Prostate gland (tissue), 2 donors: ENCODE data around the gene TSC22D2. TPM values are rescaled to one million over a fixed set of nuclear protein-coding genes. Genes with fewer than 3 reads are reported as not detected.
A peak's percentile ranks its signal among the peaks of the same experiment; 100 is the strongest.

Experiments
- DNase-seq: peaks from one replicate; pipeline ENCODE4 v3.0.0-alpha.2; 2019; ENCODE audit warnings: low spot score
- H3K27ac ChIP-seq, 2 donors: fragments of 200-600 bp; sonication (generic); 2 replicates each; pipeline ENCODE4 v1.5.1; 2017 to 2019
- H3K27me3 ChIP-seq: fragments of 200-600 bp; sonication (generic); replicated peaks from 2 replicates; pipeline ENCODE4 v1.5.1; 2019; ENCODE audit not compliant: insufficient read depth
- H3K36me3 ChIP-seq, 2 donors: fragments of 200-600 bp; sonication (generic); 1 replicate in 1 of 2; 2 replicates in 1 of 2; pipeline versions ENCODE4 v1.5.1 to v1.8.1; 2017 to 2019
- H3K4me1 ChIP-seq: fragments of 200-600 bp; sonication (generic); replicated peaks from 2 replicates; pipeline ENCODE4 v1.5.1; 2019
- H3K4me3 ChIP-seq, 2 donors: fragments of 200-600 bp; sonication (generic); 2 replicates each; pipeline ENCODE4 v1.5.1; 2017 to 2019
- H3K9me3 ChIP-seq: fragments of 200-600 bp; sonication (generic); 2 replicates; pipeline ENCODE4 v1.5.1; 2017
- CTCF ChIP-seq, 4 experiments: fragments of 200-600 bp in 2 of 4; fragments of 450-650 bp in 2 of 4; sonication (generic) in 2 of 4; IDR thresholded peaks; 1 replicate in 3 of 4; 2 replicates in 1 of 4; pipeline ENCODE4 v1.5.1; 2016 to 2019; ENCODE audit warnings: antibody characterized with exemption in 4 of 4, mild to moderate bottlenecking in 2 of 4, moderate library complexity in 2 of 4
- POLR2A ChIP-seq: fragments of 450-650 bp; IDR thresholded peaks from one replicate; pipeline ENCODE4 v1.6.1; 2016; ENCODE audit warnings: antibody characterized with exemption, mild to moderate bottlenecking
- POLR2AphosphoS5 ChIP-seq: sonication (generic); formaldehyde crosslinking; IDR thresholded peaks from one replicate; pipeline ENCODE4 v1.6.1; 2017; ENCODE audit warnings: antibody characterized with exemption
- WGBS: methylation state at CpG from one replicate; pipeline ENCODE4 v1.1.5; 2018; 5-methylcytosine and 5-hydroxymethylcytosine counted together
- intact Hi-C: fragments of 100-400 bp; cut with DNase I; formaldehyde crosslinking; loops from one replicate; pipeline ENCODE4 v1.14.2; 2022
- total RNA-seq, 2 donors: library from RNA; depleted of rRNA; stranded (reverse); fragments of >200 nt; gene quantifications; one replicate each; pipeline ENCODE4 v1.1.0, GENCODE V29; 2016

The TSC22D2 gene
- total RNA-seq, 2 donors from 2014 or later, result 9.6 to 29.2 TPM

- DNase-seq, result peak; percentile 35
- under 1% methylated on average over 30 of the region's 30 CpGs for WGBS
- no peaks in the 10 kb centered on the region for H3K4me1 ChIP-seq
- no peaks in the 10 kb centered on the region for H3K36me3 ChIP-seq
- H3K9me3 ChIP-seq, result no peaks in the 10 kb centered on the region
- H3K4me3 ChIP-seq, result peak overlapping the region; percentile 58 to 74
- no peaks in the 10 kb centered on the region for H3K27me3 ChIP-seq
- TF ChIP-seq POLR2AphosphoS5 (no peak), CTCF (IDR thresholded peaks at IDR 0.05) (no peak), POLR2A (no peak)
- intact Hi-C loops, result loop anchor here (2.0 to 5.0 kb wide), 3 partner anchors 193 to 440 kb away; partner anchors contain the start of genes SELENOT and SIAH2
- peak overlapping the region; percentile 99 to 100 for H3K27ac ChIP-seq
Observed at GRCh38 chr3:150409125-150409511, 1.0 kb downstream of the TSC22D2 start.

GRCh38 chr3:150409512-150410310, 1.6 kb downstream of the TSC22D2 start:
- Histone ChIP-seq H3K9me3 (no peaks in the 10 kb centered on the region), H3K27me3 (no peaks in the 10 kb centered on the region), H3K4me1 (no peaks in the 10 kb centered on the region), H3K27ac (peak overlapping the region; percentile 99 to 100), H3K4me3 (peak overlapping the region; percentile 58 to 74), H3K36me3 (no peaks in the 10 kb centered on the region)
- TF ChIP-seq CTCF (IDR thresholded peaks at IDR 0.05), result peak; percentile 11 to 77 (median 52)
- TF ChIP-seq POLR2A, result peak; percentile 4
- no peak for TF ChIP-seq POLR2AphosphoS5
- DNase-seq, result peak; percentile 65
- intact Hi-C loops, result loop anchor here (2.0 to 5.0 kb wide), 6 partner anchors 39 to 441 kb away; partner anchors contain the start of genes SELENOT and SIAH2
- WGBS, result under 1% methylated on average over 63 of the region's 72 CpGs

GRCh38 chr3:150410311-150411105, 2.4 kb downstream of the TSC22D2 start:
- Histone ChIP-seq H3K27me3 (no peaks in the 10 kb centered on the region), H3K9me3 (no peaks in the 10 kb centered on the region), H3K4me1 (no peaks in the 10 kb centered on the region), H3K4me3 (peak overlapping the region; percentile 58 to 74), H3K36me3 (no peaks in the 10 kb centered on the region), H3K27ac (peak overlapping the region; percentile 99 to 100)
- DNase-seq, result peak; percentile 54
- 0% methylated on average over 13 of the region's 68 CpGs for WGBS
- TF ChIP-seq CTCF (IDR thresholded peaks at IDR 0.05) (no peak), POLR2A (no peak), POLR2AphosphoS5 (no peak)
- intact Hi-C loops, result loop anchor here (2.0 kb wide), 3 partner anchors 40 to 134 kb away; no protein-coding TSS in a partner anchor

- peak overlapping the region; percentile 58 to 74 for H3K4me3 ChIP-seq
- H3K27me3 ChIP-seq, result no peaks in the 10 kb centered on the region
- TF ChIP-seq POLR2A, result no peak
- TF ChIP-seq CTCF (IDR thresholded peaks at IDR 0.05), result no peak
- no peak for TF ChIP-seq POLR2AphosphoS5
- no peaks in the 10 kb centered on the region for H3K9me3 ChIP-seq
- no peaks in the 10 kb centered on the region for H3K4me1 ChIP-seq
- H3K36me3 ChIP-seq, result no peaks in the 10 kb centered on the region
- intact Hi-C loops, result loop anchor here (2.0 kb wide), 3 partner anchors 40 to 134 kb away; no protein-coding TSS in a partner anchor
- 4% methylated on average over 5 of the region's 5 CpGs for WGBS
- DNase-seq, result no peak
- peak overlapping the region; percentile 99 to 100 for H3K27ac ChIP-seq
Observed at GRCh38 chr3:150411106-150411460, 3.0 kb downstream of the TSC22D2 start.
